DMS153 treated with DMSO at 0.1 percent for 48 hours (cell line): Measurements from ENCODE around the gene TCF25.
"Not testable (repeated sequence)": the region's sequence is repeated elsewhere in the genome, so short reads cannot be mapped to it uniquely, and the experiment has no call there.

ENCODE experiments used
- DNase-seq: peaks from one replicate; lab custom pipeline; 2025; ENCODE audit not compliant: unreplicated experiment; lab: John Stamatoyannopoulos, UW

Gene TCF25

DNA sequence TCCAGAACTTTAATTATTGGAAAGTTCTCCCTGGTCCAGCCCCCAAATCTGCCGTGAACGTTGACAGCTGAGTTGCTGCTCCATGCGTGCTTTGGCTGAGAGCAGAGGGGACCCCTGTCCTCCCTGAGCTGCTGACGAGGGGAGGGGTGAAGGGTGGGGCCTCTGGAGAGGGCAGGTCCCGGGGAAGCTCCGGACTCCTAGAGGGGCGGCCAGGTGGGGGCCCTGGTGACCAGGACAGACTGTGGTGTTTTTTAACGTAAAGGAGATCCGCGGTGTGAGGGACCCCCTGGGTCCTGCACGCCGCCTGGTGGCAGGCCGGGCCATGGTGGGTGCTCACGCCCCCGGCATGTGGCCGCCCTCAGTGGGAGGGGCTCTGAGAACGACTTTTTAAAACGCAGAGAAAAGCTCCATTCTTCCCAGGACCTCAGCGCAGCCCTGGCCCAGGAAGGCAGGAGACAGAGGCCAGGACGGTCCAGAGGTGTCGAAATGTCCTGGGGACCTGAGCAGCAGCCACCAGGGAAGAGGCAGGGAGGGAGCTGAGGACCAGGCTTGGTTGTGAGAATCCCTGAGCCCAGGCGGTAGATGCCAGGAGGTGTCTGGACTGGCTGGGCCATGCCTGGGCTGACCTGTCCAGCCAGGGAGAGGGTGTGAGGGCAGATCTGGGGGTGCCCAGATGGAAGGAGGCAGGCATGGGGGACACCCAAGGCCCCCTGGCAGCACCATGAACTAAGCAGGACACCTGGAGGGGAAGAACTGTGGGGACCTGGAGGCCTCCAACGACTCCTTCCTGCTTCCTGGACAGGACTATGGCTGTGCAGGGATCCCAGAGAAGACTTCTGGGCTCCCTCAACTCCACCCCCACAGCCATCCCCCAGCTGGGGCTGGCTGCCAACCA, 45.3 kb downstream of the TCF25 start, which contains the start of gene MC1R:
Gene MC1R, plus strand, starts transcription at position 410 of the 895 bp plus-strand sequence. Its CDS starts 397 bp downstream, at position 807.
- DNase-seq: no peak

DNA sequence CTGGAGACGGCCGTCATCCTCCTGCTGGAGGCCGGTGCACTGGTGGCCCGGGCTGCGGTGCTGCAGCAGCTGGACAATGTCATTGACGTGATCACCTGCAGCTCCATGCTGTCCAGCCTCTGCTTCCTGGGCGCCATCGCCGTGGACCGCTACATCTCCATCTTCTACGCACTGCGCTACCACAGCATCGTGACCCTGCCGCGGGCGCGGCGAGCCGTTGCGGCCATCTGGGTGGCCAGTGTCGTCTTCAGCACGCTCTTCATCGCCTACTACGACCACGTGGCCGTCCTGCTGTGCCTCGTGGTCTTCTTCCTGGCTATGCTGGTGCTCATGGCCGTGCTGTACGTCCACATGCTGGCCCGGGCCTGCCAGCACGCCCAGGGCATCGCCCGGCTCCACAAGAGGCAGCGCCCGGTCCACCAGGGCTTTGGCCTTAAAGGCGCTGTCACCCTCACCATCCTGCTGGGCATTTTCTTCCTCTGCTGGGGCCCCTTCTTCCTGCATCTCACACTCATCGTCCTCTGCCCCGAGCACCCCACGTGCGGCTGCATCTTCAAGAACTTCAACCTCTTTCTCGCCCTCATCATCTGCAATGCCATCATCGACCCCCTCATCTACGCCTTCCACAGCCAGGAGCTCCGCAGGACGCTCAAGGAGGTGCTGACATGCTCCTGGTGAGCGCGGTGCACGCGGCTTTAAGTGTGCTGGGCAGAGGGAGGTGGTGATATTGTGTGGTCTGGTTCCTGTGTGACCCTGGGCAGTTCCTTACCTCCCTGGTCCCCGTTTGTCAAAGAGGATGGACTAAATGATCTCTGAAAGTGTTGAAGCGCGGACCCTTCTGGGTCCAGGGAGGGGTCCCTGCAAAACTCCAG, 46.4 kb downstream of the TCF25 start:
- DNase-seq: no peak

GRCh38 chr16:89920723-89921122, 47.3 kb downstream of the TCF25 start:
- no peak for DNase-seq

GRCh38 chr16:89921131-89921701, 47.8 kb downstream of the TCF25 start:
- DNase-seq: no peak

DNA sequence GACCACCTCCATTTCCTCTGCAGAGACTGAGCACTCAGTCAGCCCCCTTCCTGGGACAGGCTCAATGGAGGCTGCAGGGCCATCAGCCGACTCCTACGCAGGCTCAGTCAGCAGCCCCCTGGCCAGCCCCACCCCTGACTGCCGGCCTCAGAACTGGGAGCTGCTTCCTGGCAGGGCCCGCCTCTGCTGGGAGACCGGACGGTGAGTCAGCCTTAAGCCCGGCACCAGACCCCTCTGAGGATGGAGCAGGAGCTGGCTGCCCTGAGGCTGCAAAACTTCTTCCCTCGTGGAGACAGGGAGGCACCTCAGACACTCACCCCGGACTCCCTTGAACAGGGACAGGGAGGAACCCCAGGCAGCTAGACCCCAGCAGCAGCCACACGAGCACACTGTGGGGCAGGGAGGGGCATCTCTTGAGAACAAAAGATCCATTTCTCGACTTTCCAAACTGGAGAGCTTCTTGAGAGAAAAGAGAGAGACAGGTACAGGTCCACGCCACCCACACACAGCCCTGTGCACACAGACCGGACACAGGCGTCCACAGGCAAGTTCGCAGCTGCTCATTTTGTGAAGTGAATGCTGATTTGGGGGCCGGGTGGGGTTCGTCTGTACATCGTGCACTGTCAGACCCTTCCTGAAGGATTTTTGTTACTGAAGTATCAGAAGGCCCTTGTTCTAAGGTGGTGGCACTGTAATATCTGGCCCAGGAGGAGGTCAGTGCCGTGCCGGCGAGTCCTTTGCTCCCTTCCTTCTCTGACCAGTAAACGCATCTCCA, 48.5 kb downstream of the TCF25 start:
- peak; percentile 55 for DNase-seq

DNA sequence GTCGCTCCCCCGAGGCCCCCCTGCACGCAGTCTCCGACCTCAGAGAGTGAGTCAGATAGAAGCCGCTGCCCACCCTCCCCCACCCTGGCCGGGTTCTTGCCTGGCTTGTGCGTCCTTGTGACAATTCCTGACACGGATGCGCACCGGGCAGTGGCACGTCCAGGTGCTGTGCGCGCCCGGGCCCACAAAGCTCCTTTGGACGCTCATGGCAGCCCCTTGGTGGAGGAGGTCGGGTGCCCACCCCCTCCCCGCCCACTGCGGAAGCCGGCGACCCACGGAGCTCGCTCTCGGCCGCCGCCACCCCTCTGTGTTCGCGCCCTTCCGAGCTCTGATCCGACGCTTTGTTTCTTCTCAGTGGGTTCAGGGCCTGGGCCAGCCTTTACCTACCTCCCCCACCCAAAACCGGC, 49.1 kb downstream of the TCF25 start:
- DNase-seq: no peak

DNA sequence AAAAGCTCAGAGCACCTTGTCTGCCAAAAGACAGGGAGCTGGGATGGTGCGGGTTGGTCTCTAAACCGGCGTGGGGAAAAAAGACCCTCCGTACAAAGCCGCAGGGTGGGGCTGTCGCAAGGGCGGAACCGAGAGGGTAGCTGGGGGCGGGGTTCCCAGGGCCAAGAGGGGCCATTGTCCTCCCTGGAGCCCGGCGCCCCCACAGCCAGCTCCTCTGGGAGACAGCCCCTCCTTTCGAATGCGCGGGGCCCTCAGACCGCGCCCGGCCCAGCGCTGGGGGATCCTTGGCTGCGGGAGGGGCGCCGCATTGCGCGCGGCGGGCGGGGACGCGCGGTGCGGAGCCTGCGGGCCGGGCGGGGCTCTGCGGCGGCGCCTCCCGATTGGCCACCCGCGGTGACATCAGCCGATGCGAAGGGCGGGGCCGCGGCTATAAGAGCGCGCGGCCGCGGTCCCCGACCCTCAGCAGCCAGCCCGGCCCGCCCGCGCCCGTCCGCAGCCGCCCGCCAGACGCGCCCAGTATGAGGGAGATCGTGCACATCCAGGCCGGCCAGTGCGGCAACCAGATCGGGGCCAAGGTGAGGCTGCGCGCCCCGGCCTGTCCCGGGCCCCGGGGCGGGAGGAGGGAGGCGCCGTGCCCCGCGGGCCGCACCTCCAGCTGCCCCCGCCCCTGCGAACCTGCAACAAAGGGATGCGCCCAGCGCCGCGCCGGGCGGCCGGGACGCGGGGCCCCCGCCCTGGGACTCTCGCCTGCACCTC, 49.7 kb downstream of the TCF25 start, which contains the start of gene TUBB3:
Gene TUBB3, plus strand, starts transcription at position 459 of the 756 bp plus-strand sequence. Its CDS starts 60 bp downstream, at position 519.
- peak; percentile 39 for DNase-seq

DNA sequence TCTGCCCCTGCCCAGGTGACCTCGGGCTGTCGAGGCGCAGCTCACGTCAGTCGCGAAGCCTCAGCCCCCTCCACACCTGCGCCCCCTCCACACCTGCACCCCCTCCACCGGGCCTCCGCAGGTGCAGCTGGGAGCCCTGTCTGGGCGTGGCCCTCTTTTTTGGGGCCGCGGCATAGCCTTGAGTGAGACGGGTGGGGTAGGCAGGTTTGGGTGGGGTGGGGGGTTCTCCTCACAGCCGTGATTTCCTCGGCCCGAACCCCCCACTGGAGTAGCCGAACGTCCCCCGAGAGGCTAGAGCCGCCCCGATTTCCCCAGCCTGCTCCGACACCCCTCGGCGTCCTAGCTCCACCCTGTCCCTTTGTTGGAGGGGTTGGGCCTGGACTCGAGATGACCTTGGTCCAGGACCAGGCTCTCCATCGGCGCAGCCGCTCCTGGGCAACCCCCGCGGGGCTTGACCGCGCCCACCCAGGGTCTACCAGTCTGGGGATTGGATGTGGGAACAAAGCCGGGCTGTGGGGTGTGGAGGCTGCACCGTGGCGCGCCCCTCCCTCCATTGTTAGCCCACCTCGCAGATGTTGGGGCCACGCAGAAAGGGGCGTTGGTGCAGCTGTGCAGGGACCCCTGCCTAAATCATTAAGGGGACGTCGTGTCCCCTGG, 50.4 kb downstream of the TCF25 start:
- no peak for DNase-seq

DNA sequence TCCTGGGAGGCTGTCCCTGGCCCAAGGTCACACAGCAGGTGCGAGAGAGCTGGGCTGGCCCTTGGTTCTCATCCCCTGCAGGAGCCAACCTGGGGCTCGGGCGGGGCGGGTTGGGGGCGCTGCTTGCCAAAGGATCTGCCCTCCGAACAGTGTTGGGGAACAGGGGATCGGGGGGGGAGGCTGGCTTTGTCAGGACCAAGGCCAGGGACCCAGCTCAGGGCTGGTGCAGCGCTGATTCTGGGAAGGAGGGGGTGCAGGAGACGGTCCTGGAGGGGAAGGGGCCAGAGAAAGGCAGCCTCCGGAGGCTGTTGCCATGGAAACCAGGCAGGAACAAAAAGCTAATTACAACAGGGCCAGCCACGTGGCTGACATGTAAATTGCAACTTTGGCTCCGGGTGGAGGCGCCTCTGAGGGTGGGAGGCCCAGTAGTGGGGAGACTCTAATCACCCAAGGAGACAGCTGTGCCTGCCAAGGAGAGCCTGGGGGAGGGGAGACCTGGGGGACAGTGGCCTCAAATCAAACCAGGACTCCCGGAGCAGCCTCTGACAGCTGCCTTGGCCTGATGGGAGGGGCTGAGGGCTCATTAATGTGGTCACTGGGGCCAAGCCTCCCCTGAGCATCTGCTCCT, 51.0 kb downstream of the TCF25 start:
- DNase-seq: no peak

DNA sequence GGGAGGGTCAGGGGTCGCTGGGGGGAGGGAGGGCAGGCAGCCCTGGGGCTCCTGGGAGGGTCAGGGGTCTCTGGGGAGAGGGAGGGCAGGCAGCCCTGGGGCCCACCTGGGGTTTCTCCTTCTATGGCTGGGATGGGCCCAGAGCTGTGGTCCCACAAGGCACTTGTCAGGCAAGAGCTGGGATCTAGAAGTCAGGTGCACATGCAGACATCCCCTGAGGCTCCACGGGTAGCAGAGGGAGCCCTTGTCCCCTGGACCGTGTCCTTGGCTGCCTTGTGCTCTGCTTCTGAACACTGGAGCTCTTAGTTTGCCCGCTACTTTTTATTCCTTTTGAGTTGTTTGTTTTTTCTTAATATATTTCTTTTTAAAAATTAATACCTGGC, 51.5 kb downstream of the TCF25 start:
- DNase-seq: no peak

DNA sequence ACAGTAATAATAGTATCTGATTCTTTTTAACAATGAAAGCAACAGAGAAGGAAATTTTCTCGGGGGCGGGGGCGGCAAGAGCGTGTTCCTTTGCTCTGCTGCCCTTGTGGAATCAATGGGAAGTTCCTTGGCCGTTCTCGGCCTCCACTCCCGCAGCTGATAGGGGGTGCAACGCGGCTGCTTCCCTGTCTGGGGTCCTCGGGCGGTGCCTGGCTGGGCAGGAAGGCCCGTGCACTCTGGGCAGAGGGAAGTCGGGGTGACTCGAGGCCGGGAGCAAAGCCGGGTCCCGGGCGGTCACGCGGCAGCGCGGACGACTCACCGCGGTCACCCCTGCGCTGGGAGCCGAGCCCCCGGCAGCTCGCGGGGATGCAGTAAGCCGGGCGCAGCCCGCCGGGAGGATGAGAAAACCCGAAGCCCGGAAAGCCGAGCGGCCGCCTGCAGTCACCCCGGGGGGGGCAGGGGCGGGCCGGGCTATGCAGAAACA, 52.2 kb downstream of the TCF25 start:
- DNase-seq: no peak

- DNase-seq: no peak
Observed at GRCh38 chr16:89931305-89931896, 58.0 kb downstream of the TCF25 start.

DNA sequence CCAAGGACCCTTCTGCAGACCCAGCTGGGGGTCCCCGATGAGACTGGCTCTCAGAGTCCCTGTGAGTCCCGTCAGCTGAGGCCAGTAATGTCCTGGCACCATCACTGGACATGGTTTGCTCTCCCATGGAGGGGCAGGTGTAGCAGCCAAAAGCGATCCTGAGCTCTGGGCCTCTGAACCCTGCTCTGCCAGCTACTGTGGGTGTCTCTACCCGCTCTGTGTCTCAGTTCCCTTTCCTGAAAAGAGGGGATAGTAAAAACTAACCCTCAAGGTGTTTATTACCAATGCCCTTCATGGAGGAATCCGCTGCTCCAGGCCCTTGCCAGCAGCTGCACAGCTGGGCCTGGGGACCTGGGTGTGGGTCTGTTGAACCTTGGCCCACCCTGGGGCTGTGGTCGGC, 58.6 kb downstream of the TCF25 start:
- no peak for DNase-seq

DNA sequence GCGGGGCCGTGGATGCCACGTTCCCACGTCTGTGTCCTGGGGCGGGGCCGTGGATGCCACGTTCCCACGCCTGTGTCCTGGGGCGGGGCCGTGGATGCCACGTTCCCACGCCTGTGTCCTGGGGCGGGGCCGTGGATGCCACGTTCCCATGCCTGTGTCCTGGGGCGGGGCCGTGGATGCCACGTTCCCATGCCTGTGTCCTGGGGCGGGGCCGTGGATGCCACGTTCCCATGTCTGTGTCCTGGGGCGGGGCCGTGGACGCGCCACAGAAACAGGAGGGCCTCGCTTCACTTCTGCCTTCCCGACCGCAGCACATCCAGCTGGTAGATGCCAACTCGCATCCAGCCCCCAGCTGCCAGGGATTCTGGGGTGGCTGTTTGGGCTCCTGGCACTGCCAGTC, 60.6 kb downstream of the TCF25 start:
- not testable (repeated sequence) for DNase-seq

DNA sequence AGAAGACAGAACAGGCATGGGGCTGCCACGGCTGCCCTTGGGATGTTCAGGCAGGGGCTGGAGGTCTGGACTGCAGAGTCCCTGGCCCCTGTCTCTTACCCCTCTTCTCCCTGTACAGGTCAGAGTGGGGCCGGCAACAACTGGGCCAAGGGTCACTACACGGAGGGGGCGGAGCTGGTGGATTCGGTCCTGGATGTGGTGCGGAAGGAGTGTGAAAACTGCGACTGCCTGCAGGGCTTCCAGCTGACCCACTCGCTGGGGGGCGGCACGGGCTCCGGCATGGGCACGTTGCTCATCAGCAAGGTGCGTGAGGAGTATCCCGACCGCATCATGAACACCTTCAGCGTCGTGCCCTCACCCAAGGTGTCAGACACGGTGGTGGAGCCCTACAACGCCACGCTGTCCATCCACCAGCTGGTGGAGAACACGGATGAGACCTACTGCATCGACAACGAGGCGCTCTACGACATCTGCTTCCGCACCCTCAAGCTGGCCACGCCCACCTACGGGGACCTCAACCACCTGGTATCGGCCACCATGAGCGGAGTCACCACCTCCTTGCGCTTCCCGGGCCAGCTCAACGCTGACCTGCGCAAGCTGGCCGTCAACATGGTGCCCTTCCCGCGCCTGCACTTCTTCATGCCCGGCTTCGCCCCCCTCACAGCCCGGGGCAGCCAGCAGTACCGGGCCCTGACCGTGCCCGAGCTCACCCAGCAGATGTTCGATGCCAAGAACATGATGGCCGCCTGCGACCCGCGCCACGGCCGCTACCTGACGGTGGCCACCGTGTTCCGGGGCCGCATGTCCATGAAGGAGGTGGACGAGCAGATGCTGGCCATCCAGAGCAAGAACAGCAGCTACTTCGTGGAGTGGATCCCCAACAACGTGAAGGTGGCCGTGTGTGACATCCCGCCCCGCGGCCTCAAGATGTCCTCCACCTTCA, 61.5 kb downstream of the TCF25 start:
- DNase-seq: no peak

GRCh38 chr16:89935620-89936019, 62.2 kb downstream of the TCF25 start:
- not testable (repeated sequence) for DNase-seq

DNA sequence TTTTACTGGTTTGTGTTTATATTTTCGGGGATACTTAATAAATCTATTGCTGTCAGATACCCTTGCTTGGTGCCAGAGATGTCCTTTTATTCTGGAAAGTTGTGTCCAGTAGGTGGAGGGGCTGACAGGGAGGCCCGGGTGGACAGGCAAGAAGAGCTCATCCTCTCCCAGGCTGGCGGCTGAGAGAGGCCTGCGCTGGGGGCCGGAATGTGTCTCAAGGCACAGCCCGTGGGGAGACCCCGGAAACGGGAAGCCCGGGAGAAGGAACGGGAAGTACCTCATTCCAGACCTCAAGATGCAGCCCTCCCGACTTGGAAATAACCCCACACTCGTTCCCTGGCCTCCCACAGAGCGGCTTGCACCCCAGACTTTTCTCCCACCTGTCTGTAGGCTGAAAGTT, 62.6 kb downstream of the TCF25 start:
- no peak for DNase-seq
